T-helper 2 cell (primary cell): ENCODE data around the gene AGFG1.

ENCODE experiments used
- DNase-seq, 5 experiments: peaks; one replicate each; pipeline versions ENCODE4 v3.0.0 to v3.0.0-alpha.2; 2012 to 2022
- total RNA-seq, 2 donors: gene quantifications; one replicate each; lab custom pipeline; 2026; lab: John Stamatoyannopoulos, UW

AGFG1 gene
- 87.3 to 128 reads per million in 2 donors for total RNA-seq

DNA sequence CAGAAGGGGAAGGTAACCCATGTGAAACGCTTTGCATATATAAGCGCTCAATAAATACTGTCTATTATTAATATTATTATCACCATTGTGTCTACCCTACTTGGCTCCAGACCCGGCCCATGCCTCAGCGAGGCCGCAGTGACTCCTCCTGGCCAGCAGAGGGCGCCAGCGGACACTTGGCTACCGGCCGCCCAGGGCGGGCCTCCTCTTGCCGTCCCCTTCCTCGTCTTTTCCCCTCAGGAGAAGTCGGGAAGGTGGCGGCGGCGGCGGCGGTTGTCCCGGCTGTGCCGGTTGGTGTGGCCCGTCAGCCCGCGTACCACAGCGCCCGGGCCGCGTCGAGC, at the start of gene AGFG1:
Gene AGFG1 (plus strand): TSS at position 233 of the 341 bp plus-strand sequence. CDS start 266 bp downstream, outside the sequence.
- DNase-seq, result peak; percentile 70 to 81 (median 76)

- no peak for DNase-seq
Observed at GRCh38 chr2:227423656-227424499, 48.1 kb upstream of the AGFG1 start.

DNA sequence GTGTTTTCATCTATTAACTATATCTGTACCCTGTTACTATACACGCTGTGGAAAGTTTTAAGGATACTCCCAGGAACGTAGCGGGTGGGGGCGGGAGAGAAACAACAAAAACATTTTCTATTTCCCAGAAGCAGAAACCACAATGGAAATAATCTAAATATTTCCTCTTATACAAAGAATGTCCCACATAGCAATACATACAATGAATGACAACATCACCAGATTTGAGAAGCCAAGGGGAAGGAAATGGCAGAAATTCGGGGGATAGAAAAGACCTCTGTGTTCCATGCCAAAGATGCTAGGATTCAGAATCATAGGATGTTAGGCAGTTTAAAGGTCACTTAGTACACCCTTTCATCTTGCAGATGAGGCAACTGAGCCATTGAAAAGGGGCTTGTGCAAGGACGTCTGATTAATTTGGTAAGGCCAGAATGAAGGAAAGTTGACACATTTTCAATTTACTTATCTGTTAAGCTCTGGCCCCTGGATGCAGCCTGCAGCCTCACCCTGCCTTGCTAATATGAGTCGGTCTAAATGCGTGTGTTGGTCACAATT, 43.1 kb upstream of the AGFG1 start:
- DNase-seq, result no peak

DNA sequence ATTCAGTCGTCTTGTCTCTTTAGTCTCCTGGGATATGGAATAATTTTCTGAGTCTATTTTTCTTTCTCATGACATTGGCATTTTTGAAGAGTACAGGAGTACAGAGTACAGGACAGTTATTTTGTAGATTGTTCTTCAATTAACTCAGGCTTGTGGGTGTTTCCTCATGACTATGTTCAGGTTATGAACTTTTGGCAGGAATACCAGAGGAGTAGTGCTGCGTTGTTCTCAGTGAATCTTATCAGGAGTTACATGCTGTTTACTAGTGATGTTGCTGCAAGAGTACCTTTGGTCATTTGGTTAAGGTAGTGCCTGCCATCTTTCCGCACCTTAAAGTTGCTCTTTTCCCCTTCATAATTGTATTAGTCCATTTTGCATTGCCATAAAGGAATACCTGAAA, 41.3 kb upstream of the AGFG1 start:
- no peak for DNase-seq

DNA sequence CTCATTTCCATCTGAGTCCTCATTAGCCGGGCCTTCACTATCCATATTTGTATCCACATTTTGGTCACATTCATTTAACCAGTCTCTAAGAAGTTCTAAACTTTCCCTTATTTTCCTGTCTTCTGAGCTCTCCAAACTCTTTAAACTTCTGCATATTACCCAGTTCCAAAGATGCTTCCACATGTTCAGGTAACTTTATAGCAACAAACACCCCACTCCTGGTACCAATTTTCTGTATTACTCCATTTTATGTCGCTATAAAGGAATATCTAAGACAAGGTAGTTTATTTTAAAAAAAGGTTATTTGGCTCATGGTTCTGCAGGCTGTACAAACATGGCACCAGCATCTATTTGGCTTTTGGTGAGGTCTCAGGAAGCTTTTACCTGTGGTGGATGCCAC, 38.8 kb upstream of the AGFG1 start:
- no peak for DNase-seq

DNA sequence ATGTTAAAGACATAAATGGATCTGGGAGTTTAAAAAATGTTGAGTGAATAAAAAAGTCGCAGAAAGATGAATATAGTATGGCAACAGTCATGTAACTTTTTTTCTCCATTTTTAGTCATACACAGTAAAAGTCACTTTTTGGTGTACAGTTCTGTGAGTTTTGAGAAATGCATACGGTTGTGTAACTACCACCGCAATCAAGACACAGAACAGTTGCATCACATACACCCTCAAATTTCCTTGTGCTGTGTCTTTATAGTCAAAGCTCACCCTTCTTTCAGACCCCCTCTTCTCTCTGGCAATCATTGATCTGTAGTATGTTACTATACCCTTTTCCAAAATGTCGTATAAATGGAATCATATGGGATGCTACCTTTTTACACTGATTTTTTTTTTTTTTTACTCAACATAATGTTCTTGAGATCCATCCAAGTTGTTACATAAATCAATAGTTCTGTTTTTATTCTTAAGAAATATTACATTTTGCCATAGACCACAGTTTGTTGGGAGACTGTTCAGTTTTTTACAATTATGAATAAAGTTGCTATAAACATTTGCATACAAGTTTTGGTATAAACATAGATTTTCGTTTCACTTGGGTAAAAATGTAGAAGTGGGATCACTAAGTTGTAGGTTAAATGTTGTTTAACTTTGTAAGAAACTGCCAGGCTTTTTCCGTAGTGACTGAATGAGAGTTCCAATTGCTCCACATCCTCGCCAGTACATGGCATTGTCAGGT, 35.4 kb upstream of the AGFG1 start:
- DNase-seq, result no peak

DNA sequence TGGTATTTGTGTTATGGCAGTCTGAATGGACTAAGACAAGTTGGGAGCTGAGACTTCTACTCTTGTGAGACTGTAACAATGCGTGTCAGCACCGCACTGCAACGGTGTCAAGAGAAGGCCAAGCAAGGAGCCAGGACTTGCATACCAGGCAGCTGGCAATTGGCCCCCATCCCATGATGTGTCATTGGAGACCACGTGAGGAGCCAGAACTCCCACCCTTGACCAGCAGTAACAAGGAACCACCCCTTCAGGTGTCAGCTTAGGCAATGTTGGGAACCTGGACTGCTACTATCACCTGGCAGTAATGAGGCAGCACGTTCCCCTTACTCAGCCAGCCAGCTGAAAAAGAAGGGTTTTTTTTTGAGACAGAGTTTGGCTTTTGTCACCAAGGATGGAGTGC, 32.7 kb upstream of the AGFG1 start:
- DNase-seq, result no peak

DNA sequence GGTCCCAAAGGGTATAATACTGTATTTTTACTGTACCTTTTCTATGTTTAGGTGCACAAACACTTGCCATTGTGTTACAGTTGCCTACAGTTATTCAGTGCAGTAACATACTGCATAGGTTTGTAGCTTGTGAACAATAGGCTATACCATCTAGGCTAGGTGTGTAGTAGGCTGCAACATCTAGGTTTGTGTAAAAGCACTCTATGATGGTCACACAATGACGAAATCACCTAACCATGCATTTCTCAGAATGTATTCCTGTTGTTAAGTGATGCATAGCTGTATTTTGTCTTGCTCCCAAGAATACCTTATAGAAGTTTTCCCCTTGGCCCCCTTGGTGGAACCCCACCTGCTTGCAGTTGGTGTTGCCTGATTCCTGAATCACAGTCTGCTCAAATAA, 29.3 kb upstream of the AGFG1 start:
- no peak for DNase-seq

- DNase-seq, result no peak
Observed at GRCh38 chr2:227443889-227444568, 27.9 kb upstream of the AGFG1 start.

- no peak for DNase-seq
Observed at GRCh38 chr2:227447606-227448005, 24.4 kb upstream of the AGFG1 start.

GRCh38 chr2:227450311-227450841, 21.6 kb upstream of the AGFG1 start:
- DNase-seq, result no peak

GRCh38 chr2:227450926-227451654, 20.9 kb upstream of the AGFG1 start:
- no peak for DNase-seq

GRCh38 chr2:227451655-227451992, 20.3 kb upstream of the AGFG1 start:
- DNase-seq, result no peak

DNA sequence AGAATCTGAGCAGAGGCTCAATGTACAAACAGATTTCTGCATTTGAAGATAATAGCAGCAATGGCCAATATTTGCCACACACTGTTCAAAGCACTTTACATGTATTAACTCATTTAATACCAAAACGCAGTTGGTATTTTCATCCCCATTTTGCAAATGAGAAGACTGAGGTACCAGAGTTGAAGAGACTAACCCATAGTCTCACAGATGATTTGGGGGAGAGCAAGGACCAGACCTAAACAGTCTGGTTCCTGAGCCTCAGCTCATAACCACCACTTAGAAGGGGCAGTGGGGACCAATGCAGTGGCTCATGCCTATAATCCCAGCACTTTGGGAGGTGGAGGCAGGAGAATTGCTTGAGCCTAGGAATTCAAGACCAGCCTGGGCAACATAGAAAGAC, 18.1 kb upstream of the AGFG1 start:
- no peak for DNase-seq

- DNase-seq, result no peak
Observed at GRCh38 chr2:227454323-227454860, 17.6 kb upstream of the AGFG1 start.

DNA sequence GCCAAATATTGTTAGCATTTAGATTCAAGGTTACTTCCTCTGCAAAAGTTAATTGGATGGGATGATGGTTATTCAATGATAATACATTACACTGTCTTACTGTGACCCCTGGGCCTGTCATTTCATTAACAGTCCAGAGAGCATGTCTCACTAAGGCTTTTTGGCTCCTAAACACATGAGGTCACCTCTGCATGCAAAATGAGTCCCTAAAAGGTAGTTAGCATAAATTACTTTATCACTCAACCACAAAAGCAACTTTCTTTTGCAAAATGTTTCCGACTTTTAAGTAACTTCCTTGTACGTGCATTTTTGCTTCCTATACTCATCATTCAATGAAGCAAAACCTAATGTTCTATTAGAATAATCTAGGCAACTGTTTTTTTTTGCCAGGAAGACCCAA, 16.8 kb upstream of the AGFG1 start:
- DNase-seq, result peak in 1 of 5 experiments; percentile 21

- no peak for DNase-seq
Observed at GRCh38 chr2:227456102-227456501, 15.9 kb upstream of the AGFG1 start.

DNA sequence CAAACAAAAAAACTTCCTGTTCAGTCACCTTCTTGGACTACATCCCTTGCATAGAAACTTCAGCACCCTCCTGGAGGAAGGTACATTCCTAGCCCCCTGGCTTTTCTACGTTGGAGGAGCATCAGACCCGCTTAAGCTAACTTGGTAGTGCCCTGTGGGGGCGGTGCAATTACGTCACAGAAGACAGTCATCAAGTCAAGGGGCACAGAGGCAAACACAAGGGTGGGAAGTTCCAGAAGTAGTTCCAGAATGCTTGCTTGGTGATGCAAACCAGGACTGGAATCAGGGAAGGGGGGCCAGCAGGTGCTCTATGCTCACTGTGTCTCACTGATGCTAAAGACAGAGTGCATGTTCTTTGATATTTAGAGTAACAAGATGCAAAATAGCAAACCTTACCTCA, 15.2 kb upstream of the AGFG1 start:
- no peak for DNase-seq

GRCh38 chr2:227460070-227460485, 11.9 kb upstream of the AGFG1 start:
- DNase-seq, result peak in 4 of 5 experiments; percentile 27 to 86 (median 45)

DNA sequence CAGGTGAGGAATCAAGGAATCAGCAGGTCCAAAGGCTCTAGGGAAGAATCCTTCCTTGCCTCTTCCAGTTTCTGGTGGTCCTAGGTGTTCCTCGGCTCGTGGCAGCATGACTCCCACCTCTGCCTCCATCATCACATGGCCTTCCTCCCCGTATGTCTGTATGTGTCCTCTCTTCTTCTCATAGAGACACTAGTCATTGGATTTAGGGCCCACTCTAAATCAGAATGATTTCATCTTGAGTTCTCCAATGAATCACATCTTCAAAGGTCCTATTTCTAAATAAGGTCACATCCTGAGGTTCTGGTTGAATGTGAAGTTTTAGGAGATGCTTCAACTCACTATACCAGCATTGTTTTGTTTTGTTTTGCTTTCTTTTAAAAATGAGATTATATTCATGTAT, 11.1 kb upstream of the AGFG1 start:
- DNase-seq, result peak in 1 of 5 experiments; percentile 23

DNA sequence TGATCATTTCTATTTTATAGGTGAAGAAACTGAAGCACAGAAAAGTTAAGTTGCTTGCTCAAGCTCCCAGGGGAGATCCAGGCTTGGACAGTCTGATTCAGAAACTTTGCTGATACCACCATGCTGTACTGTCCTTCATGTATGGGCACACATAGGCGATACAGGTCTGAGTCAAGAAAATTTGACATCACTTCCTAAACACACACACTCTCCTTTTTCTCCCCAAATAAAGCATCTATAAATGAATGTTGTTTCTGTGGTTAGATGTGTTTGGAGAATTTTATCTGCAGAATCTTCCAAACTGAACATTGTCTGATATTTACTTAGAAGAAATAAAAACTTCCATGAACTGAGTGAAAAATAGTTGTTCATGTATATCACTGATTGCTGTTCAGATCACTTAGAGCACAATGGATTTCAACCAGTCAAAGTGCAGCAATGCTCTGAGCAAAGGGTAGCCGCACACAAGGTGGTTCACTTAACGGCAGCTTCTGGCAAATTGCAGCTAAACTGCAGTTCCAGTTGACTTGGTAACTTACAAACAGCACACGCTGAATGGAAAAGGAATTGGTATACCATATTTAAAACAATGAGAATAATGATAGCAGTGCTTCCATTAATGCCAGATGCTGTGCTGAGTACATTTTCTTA, 10.0 kb upstream of the AGFG1 start:
- DNase-seq, result peak in 1 of 5 experiments; percentile 62
